ENCODE measurements around the gene CHN2.

CHN2 gene

GRCh38 chr7:29282819-29283414 lies 88.3 kb downstream of the CHN2 start:
- no peak for DNase-seq (ENCODE audit: low read depth, low spot score)

GRCh38 chr7:29284696-29285443 lies 90.3 kb downstream of the CHN2 start:
- DNase-seq (ENCODE audit: low read depth, low spot score) = no peak

GRCh38 chr7:29285444-29285793 lies 90.8 kb downstream of the CHN2 start:
- DNase-seq (ENCODE audit: low read depth, low spot score) = no peak

- no peak for DNase-seq (ENCODE audit: low read depth, low spot score)
Observed at GRCh38 chr7:29285861-29286260, 91.3 kb downstream of the CHN2 start.

- DNase-seq (ENCODE audit: low read depth, low spot score) = no peak
Observed at GRCh38 chr7:29287366-29287765, 92.8 kb downstream of the CHN2 start.

GRCh38 chr7:29288181-29289091 lies 93.9 kb downstream of the CHN2 start:
- no peak for DNase-seq (ENCODE audit: low read depth, low spot score)

GRCh38 chr7:29289156-29290021 lies 94.8 kb downstream of the CHN2 start:
- DNase-seq (ENCODE audit: low read depth, low spot score) = no peak

- DNase-seq (ENCODE audit: low read depth, low spot score) = no peak
Observed at GRCh38 chr7:29290829-29291228, 96.3 kb downstream of the CHN2 start.

- no peak for DNase-seq (ENCODE audit: low read depth, low spot score)
Observed at GRCh38 chr7:29291723-29292618, 97.4 kb downstream of the CHN2 start.

- no peak for DNase-seq (ENCODE audit: low read depth, low spot score)
Observed at GRCh38 chr7:29292886-29293658, 98.5 kb downstream of the CHN2 start.

GRCh38 chr7:29296421-29296820 lies 101.8 kb downstream of the CHN2 start:
- DNase-seq (ENCODE audit: low read depth, low spot score) = no peak

GRCh38 chr7:29297194-29297890 lies 102.8 kb downstream of the CHN2 start:
- no peak for DNase-seq (ENCODE audit: low read depth, low spot score)

- DNase-seq (ENCODE audit: low read depth, low spot score) = no peak
Observed at GRCh38 chr7:29299086-29299485, 104.5 kb downstream of the CHN2 start.

- DNase-seq (ENCODE audit: low read depth, low spot score) = no peak
Observed at GRCh38 chr7:29300026-29300480, 105.5 kb downstream of the CHN2 start.

- no peak for DNase-seq (ENCODE audit: low read depth, low spot score)
Observed at GRCh38 chr7:29300649-29301048, 106.1 kb downstream of the CHN2 start.

- no peak for DNase-seq (ENCODE audit: low read depth, low spot score)
Observed at GRCh38 chr7:29302666-29303395, 108.3 kb downstream of the CHN2 start.

GRCh38 chr7:29304756-29305155 lies 110.2 kb downstream of the CHN2 start:
- DNase-seq (ENCODE audit: low read depth, low spot score) = no peak

GRCh38 chr7:29306319-29306991 lies 111.9 kb downstream of the CHN2 start:
- no peak for DNase-seq (ENCODE audit: low read depth, low spot score)

Data from iPS DF 19.7 (cell line).